Hepatocyte (in vitro differentiated cells): ENCODE results near the gene SYT8.

Experiments used
- CTCF ChIP-seq: fragments of 200-600 bp; sonication (generic); IDR thresholded peaks from 2 replicates; pipeline ENCODE4 v1.5.1; 2016; ENCODE audit warnings: antibody characterized with exemption, mild to moderate bottlenecking; ENCODE audit not compliant: poor library complexity
- EZH2 ChIP-seq: fragments of 200-600 bp; sonication (generic); IDR thresholded peaks from 2 replicates; pipeline ENCODE4 v1.6.1; 2016; ENCODE audit warnings: antibody characterized with exemption, mild to moderate bottlenecking, borderline replicate concordance

- no peak for TF ChIP-seq CTCF
- TF ChIP-seq EZH2, result no peak
Measured at GRCh38 chr11:1872267-1872985, 37.6 kb downstream of the SYT8 start.
